ENCODE data around the gene MGAT5.

The MGAT5 gene

DNA sequence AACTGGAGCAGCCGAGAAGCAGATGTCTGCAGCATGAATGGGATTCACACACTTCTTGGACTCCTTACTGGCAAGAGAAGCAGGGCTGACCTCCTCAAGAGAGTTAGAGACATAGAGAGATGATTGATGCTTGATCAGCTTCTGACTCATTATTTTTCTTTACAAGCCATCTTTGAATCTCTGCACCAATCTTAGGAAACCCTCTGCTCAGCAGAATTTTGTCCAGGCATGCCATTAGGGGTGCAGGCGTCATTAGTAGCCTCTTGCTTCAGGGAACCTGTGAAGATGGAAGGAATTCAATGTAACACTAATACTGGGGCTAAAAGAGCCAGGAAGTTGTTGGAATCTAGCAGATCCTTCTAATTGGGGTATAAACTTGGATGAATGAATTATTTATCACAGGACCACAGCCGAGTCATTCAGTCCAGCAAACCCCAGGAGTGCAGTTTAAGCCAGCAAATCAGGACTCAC, 151.8 kb downstream of the MGAT5 start:
- peak; percentile 17 for DNase-seq

DNA sequence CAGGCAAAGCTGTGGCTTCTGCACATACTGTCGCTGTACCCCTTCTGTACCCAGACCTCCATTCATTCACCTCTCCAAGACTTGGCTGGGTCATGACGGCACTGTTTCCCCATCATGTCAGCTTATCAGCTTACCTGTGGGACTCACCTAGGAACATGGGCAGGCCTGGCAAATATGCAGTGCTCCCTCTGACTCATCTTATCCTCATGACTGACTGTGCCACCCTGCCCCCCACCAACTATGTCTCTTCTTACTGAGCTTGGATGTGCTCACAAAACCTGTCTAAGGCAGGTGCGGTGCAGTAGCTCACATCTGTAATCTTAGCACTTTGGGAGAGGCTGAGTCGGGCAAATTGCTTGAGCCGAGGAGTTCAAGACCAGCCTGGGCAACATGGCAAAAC, 152.4 kb downstream of the MGAT5 start:
- no peak for DNase-seq

DNA sequence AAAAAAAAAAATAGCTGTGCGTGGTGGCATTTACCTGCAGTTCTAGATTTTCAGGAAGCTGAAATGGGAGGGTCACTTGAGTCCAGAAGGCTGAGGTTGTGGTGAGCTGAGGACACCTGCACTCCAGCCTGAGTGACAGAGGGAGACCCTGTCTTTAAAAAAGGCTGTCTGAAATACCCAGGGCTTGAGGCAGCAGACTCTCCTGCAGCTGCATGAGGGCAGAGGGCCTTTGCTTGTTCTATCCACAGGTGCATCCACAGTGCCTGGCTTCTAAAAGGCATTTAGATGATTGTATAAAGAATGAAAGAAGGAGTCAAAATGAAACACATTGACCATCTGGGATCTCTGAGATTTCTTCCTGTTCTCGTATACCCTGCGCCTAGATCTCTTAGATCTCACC, 152.9 kb downstream of the MGAT5 start:
- DNase-seq: no peak

DNA sequence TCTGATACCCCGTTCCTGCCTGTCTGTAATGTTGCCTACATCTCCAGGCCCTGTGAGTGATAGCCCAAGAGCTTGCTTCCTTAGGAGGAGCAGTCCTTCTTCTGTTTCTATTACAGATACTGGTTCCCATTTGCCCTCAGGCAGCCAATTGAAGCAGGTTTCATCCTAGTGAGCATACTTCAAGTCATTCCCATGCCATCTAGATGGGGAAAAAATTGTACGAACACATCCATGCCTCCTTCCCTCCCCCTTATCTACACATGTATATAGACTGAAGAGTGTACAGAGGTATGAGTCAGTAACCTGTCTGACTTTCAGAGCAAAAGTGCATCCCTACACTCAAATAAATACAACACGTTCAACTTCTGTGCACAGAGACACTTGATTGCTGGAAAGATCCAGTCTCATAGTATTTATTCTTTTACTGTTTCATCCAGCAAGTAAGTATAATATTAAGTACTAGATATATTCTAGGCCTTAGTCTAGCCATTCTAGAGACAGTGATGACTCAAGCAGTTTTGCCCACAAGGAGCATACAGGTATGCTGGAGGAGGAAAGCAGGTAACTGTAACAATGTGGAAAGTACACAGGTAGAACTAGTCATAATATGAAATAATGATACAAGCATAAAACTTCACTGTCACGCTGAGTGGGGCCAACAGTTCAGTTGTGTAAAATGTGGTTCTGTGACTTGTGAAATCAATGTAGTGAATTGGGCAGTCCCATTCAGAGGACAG, 153.4 kb downstream of the MGAT5 start:
- no peak for DNase-seq

DNA sequence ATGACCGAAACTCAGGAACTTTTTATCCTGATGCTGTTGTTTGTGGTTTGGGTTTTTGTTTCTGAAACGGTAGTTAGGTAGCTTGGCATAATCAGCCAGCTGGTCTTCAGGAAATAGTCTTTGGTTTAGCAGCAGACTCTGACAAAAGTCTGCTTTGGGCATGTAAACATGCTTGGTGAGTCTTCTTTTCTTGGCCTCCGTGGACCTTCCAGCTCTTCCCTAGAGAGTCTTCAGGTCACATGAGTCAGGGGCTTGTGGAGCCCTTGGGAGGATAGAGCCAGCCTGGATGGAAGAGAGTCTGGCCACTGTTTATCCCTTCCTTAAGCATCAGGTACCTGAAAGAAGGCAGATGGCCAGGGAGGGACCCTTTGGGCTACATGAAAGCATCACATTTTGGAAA, 154.5 kb downstream of the MGAT5 start:
- peak; percentile 60 for DNase-seq

DNA sequence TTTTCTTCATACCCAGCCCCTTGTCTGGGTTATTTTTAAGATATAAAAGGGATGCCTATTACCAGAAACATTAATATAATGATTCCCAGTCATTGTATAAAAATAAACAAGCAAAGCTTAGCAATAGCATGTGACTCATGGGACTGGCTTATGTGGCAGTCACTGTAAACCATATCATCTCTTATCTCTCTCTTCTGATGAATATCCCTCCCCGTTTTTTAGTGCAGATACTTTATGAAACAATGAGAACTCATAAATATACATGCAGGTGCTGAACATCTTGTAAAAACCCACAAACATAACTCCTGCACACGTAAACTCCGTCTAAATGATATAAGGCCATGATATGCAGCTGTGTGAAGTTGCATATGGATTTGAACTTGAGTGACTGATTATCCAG, 154.9 kb downstream of the MGAT5 start:
- DNase-seq: peak; percentile 34

DNA sequence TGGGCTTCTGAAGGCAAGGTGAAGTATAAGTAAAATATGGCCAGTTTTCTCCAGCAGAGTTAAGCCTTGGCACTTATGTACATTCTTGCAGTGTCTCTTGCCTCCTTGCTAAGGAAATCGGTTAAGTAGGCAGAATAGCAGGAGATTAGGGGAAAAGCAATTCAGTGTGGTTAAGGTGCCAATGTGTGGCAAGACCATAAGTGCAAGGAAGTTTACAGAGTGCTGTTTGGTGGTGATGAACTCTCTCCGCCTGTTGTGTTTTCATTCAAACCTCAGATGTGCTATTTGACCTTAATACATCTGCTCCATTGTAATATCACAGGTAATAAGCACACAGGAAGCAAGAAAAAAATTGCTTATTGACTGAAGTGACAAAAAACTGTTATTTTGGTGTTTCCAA, 156.1 kb downstream of the MGAT5 start:
- DNase-seq: no peak

DNA sequence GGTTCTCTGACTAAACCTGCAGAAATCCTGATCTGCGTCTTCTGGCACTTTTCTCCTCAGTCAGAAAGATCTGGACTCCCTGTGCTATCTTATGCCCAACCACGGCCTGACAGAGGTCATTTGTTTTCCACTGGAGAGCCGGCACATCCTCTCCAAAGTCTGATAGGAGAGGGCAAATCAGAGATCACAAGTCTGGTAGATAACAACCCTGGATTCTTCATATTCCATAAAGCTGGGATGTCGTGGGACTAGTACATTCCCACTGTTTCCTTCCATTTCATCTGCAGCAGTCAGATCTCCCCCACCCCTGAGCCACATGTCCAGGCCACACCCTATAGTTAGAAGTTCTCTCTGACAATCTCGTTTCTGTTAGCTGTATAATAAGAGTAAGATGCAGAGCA, 157.0 kb downstream of the MGAT5 start:
- no peak for DNase-seq

DNA sequence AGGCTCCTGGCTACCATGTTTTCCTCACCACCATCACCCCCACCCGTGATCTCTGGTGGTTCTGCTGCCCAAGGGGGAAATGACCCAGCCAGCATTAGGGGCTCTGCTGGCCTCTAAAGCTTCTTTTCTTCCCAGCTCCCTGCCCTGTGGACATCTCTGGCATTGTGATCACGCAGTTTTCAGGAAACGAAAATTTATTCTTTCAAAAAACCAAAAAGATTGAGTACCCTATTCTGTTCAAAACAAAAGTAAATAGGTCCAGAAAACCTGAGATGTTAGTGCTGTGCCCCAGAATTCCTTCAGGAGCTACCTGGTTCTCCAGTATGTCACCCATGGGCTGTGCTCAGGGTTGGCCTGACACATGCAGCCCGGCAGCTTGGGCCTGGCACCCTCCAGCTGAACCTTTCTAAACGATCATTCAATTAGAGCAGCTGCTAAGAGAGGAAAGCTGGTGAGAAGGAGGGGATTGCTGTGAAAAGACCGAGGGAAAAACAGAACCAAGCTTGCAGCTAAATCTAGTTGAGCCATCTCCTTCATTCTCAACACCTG, 157.5 kb downstream of the MGAT5 start:
- DNase-seq: no peak

DNA sequence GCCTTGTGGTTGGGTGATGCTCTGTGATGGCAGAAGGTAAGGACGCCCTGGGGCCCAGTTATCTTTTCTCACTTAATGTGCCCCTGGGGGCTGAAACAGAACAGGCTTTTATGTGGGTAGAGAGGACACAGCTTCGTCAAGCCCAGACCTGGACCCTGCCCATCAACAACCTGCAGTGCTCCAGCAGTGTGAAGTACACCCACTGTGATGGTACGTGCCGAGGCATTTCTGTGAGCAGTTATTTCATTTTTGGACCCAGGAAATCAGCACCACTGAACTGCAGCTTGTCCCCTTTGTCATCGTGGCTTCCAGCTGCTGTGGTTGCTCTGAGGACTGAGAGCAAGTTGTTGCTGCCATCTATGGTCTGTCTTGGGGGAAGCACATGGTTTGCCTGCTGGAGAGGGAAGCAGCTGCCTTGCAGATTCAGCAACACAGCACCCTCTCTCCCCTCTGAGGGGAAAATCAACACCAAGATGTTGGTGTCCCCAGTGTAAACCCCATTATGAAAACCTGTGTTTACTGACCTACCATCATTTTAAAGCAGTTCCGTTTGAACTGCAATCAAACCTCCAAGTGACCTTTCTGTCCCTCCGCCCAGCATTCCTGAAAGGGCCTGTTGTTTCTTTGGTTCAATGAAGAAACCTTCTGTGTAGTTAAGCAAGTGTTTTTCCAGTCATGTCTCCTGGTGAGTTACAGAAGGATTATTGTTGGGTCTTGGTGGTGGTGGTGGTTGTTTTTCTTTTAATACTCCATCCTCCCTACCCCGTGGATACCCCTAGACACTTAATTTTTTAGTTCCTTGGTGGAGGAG, 158.2 kb downstream of the MGAT5 start:
- peak; percentile 14 for DNase-seq

DNA sequence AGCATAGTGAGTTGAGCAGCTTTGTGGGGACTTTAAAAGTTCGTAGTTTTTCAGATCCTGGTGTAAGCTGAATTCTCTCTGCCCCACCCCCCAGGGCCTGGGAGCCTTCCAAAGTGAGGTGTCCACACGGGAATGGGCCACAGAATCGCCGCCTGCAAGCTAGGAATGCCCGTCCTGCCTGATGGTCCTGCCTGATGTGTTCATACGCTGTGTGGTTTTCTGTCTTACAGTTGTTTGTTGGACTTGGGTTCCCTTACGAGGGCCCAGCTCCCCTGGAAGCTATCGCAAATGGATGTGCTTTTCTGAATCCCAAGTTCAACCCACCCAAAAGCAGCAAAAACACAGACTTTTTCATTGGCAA, 158.7 kb downstream of the MGAT5 start:
- DNase-seq: no peak

DNA sequence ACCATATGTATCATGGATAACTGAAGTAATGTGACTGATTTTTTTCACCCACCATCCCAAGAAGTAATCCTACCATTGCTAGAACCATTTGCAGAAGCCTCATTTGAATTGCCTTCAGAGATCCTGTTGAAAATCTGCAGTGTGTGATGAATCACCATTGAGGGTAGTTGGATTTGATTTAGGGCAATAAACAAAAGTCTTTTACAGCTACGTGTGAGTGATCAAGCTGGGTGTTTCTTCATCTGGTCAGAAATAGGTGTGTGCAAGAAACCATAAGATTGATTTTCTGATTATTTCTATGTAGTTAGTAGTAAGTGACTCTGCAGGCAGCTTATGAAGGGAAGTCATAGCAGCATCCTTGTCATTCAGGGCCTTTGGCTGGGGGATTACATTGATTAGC, 159.6 kb downstream of the MGAT5 start:
- no peak for DNase-seq

DNA sequence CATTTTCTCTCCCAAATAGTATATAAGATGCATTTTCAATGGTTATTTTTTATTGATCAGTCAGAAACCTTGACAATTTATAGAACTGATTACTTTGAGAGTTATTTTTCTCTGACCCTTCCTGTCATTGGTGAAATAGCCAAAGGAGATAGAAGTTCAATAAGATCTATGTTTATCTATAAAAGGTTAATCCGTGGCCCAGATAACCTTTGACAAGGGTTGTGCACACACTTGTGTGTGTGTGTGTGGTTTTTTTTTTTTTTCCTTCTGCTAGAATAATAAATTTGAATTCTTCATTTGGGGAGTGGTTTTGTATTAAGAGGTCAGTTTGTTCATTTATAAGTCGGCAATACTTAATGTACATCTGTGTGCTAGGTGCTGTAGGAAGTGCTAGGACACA, 160.0 kb downstream of the MGAT5 start:
- DNase-seq: no peak

DNA sequence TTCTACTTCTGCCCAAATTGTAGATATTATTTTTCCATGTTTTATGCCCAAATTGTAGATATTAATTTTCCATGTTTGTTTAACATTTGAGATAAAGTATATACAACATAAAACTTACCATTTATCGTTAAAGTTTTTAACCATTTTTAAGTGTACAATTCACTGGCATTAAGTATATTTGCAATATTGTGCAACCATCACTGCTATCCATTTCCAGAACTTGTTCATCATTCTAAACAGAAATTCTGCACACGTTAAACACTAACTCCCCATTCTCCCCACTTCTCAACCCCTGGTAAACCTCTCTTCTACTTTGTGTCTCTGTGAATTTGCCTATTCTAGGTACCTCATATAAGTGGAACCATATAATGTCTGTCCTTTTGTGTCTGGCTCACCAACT, 162.1 kb downstream of the MGAT5 start:
- DNase-seq: no peak

DNA sequence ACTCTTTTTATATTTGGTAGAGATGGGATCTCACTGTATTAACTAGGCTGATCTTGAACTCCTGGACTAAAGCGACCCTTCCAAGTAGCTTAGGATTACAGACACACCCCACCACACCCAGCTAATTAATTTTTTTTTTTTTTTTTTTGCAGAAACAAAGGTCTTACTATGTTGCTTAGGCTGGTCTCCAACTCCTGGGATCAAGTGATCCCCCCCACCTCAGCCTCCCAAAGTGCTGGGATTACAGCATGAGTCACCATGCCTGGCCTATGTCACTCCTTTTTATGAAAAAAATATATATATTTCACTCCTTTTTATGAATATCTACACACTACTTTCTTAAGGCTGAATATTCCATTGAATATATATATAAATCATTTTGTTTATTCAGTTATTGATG, 162.8 kb downstream of the MGAT5 start:
- DNase-seq: no peak

DNA sequence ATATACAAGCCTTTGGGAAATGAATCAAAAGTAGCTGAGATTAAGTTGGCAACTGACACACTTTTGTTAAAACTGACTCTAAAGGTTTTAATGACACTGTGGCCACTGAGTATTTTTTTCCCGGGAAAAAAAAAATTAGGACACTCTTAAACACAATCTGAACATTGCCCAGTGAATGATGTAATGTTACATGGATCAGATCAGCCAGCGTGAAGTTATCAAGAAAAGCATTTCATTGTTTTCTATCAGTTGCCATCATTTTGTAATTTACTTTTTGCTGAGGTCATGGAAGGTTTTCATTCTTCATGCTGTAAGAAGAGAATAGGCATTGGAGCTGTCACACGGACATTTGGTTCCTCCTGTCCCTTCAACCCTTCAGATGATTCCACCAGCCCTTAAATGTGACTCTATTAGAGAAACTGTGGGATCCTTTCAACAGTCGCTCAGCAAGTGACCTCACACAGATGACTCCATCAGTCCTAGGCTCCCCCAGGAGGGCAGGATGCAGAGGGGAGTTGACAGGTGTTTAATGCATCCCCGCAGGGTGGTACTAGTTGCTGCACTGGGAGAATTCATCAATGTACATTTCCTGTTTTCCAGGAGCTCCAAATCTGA, 164.2 kb downstream of the MGAT5 start:
- no peak for DNase-seq

DNA sequence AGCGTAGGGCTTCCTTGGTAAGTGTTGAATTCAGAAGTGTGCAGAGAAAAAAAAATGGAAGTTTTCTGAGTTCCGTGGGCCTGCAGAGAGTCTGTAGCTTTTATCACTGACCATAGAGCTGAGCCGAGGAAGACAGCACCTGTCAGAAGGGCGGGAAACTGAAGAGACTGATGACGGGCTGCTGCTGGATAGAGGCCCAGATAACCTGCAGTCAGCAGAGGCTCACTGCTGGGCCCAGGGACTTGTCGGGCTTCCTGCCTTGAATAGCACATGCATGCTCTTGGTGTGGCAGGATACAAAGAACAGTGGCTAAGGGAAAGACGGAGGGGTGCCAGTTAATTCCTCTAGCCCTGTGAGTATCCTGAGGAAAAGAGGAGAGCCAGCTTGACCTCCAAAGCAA, 166.4 kb downstream of the MGAT5 start:
- DNase-seq: no peak

DNA sequence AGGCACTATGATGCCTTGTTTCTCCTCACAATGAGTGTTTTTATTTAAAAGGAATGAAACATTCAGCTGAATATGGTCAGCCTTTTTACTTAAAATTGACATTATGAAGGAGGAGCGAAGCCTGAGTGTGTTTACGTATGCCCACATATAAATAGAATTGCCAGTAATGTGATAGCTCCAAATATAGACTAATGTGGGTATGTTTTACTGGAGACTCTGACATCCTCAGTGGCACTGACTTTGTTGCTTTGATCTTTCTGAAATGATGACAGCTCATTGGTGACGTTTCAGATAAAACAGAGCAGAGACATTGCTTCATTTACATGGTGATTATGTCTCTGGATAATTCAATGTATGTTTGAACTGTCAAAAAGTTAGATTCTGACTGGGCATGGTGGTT, 167.0 kb downstream of the MGAT5 start:
- DNase-seq: no peak

DNA sequence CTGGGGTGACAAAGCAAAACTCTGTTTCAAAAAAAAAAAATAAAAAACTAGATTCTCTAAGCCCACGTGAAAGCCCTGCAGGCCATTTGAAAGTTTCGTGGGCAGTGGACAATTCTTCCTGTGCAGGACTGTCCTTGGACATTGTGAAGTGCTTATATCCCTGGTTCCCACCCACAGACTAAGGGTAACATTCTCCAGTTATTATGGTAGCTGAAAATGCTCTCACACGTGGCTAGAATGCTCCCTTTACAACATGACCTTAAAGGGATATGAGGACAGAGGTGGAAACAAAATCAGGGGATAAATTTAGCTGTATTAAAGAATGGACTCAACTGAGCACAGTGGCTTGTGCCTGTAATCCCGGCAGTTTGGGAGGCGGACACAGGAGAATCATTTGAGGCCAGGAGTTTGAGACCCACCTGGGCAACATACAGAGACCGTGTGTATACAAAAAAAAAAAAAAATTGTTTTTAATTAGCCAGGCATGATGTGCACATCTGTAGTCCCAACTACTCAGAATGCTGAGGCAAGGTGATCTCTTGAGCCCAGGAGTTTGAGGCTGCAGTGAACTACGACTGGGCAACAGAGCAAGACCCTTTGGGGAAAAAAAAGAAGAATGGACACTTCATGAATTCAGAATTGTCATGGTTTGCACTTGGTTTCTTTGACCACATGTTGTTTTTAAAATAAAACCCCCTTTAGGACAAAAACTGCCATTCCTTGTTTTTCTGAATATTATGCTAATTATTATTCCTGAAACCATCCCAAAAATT, 167.9 kb downstream of the MGAT5 start:
- no peak for DNase-seq

DNA sequence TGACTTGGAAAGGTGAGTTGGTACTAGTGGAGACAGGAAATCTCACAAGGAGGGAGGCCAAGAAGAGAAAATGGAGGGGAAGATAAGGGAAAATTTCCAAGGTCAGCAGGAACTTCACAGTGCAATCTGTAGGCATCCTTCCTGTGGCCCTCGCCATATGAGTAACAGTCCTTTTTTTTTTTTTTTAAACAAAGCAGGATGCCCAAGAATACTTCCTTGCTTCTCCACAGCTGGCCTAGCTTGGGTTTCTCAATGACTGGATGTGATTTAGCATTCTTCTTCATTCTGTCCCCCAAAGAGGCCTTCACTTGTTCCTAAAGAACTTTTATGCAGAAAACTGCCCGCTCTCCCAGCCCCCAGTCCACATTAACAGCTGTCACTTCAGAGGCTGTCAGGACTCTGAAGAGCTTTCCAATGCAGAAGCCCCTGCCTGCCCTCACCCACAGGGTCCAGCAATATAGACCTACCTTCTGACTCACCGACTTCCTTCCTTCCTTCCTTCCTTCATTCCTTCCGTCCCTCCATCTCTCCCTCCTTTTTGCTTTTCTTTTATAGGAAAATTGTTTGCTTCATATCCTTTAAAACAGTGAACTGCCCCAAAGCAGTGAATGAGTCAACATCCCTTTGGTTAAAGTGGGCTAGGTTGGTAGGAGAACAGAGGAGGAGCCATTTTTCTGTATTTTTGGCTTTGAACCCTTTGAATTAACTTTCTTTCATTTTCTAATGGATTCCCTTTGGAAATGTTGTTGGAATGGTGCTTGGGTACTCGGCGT, 172.0 kb downstream of the MGAT5 start:
- no peak for DNase-seq

DNA sequence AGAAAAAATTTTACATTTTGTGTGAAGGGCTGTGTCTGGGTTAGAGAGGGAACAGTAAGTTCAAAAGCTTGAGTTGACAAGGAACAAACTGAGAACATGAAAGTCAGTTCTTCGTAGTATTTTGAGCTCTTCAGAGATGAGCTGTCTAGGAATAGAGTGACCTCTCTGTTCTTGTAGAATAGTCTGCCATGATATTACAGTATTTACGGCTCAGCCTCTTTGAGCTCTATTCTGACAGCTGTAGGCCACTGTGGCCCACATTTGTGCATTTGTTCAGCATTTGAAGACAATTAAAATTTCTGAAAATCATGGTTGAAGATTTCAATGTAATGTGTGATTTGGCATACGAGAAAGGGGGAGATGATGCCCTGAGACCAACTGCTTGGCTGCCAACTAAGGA, 172.8 kb downstream of the MGAT5 start:
- DNase-seq: no peak

DNA sequence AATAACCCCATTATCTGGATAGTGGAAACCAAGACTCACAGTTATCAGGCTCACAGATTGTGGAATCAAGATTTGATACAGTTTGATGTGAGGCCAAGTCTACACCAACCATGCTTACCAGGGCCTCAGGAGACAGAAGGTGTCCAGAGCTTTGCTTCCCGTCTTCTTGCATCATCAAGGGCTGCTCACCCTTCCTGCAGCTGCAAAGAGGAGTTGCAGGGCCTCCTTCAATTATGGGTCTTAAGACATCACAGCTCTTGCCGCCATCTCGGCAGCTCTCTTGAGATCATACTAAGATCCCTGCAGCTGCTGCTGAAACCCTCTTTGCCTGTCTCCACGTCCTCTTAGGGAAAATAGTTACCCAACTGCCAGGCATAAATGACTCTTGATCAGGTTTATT, 176.0 kb downstream of the MGAT5 start:
- no peak for DNase-seq
